AML-193 (cell line): Measurements from ENCODE around the gene MCC.
A peak's percentile ranks its signal among the peaks of the same experiment; 100 is the strongest.
"Not testable (repeated sequence)": the region's sequence is repeated elsewhere in the genome, so short reads cannot be mapped to it uniquely, and the experiment has no call there.

ENCODE experiments used
- DNase-seq, 2 experiments: peaks; one replicate each; lab custom pipeline; 2025; lab: John Stamatoyannopoulos, UW

MCC gene

GRCh38 chr5:113425909-113426308, 62.3 kb downstream of the MCC start:
- DNase-seq, result no peak

- no peak for DNase-seq
These were observed 66.6 kb downstream of the MCC start for GRCh38 chr5:113421693-113422092.

DNA sequence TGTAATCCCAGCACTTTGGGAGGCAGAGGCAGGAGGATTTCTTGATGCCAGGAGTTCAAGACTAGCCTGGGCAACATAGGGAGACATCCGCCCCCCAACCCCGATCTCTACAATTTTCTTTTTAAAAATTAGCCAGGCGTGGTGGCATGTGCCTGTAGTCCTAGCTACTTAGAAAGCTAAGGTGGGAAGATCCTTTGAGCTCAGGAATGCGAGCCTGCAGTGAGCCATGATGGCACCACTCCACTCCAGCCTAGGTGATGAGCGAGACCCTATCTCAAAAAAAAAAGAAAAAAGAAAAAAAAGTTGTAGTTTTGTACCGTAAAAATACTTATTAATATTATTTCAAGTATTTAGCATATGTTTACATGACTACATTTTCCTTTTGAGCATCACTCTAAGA, 82.7 kb downstream of the MCC start:
- no peak for DNase-seq

DNA sequence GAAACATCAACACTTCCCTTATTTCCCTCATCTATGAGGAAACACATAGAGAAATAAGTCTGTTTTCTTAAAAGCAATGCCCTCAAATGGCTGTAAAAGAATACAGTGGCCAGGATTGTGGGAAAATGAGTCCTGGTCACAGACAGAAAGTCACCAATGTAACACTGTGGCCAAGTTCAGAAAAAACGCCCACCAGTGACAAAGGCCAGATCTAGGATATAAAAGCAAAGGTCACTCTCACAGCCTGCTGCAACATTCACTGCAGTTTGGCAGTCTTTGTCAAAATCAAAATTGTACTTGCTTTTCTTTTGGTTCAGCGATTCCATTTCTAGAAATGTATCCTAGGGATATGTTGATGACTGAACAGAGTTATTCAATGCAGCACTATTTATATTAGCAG, 84.0 kb downstream of the MCC start:
- DNase-seq, result no peak

GRCh38 chr5:113397986-113398385, 90.3 kb downstream of the MCC start:
- DNase-seq, result not testable (repeated sequence)

- no peak for DNase-seq
These were observed 91.2 kb downstream of the MCC start for GRCh38 chr5:113397046-113397445.

- DNase-seq, result no peak
These were observed 93.6 kb downstream of the MCC start for GRCh38 chr5:113394658-113395057.

- no peak for DNase-seq
These were observed 98.0 kb downstream of the MCC start for GRCh38 chr5:113390224-113390623.

- no peak for DNase-seq
These were observed 99.1 kb downstream of the MCC start for GRCh38 chr5:113389116-113389515.

DNA sequence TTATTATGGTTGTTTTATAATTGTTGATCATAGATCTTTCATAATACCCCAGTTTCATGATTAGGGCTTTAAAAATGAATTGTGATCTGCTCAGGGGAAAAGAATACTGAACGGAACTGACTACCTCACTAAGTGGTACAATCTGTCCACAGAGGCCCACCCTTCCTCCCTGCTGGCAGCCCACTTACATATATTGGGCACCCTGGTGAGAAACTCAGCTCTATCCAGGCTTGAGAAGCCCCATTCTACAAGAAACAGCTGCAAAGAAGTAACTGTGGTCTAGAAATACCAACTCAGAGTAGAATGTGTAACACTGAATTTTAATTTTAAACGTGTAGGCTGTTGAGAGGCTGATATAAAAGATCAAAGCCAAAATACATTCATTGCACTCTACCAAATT, 100.4 kb downstream of the MCC start:
- DNase-seq, result no peak

GRCh38 chr5:113384782-113385285, 103.4 kb downstream of the MCC start:
- no peak for DNase-seq

- DNase-seq, result no peak
These were observed 105.5 kb downstream of the MCC start for GRCh38 chr5:113382731-113383130.

GRCh38 chr5:113381791-113382190, 106.5 kb downstream of the MCC start:
- no peak for DNase-seq

DNA sequence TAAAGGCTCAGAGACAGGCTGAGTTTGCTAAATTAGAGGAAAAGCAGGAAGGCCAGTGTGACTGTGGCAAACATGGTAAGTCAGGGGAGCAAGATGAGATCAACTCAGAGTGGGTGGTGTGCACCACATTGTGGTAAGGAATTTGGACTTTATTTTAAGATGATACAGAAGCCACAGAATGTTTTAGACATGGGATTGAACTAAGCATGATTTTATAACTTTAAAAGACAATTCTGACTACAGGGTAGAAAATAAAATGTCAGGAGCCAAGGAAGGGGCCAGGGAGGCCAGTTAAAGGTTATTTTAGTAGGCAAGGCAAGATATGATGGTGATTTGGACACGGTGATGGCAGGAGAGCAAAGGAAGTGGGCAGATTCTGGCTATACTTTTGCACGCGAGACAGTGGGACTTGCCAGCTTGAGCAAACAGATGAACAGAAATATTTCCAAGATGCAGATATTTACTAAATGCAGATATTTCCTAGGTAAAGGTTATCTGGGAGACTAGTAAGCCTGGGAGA, 107.4 kb downstream of the MCC start:
- no peak for DNase-seq

- no peak for DNase-seq
These were observed 108.1 kb downstream of the MCC start for GRCh38 chr5:113379936-113380806.

- peak; percentile 55 to 58 for DNase-seq
These were observed 109.2 kb downstream of the MCC start for GRCh38 chr5:113378959-113379541.

GRCh38 chr5:113378514-113378913, 109.7 kb downstream of the MCC start:
- DNase-seq, result no peak

GRCh38 chr5:113378081-113378480, 110.2 kb downstream of the MCC start:
- peak; percentile 60 to 73 for DNase-seq

GRCh38 chr5:113376640-113377039, 111.6 kb downstream of the MCC start:
- DNase-seq, result no peak

- no peak for DNase-seq
These were observed 112.7 kb downstream of the MCC start for GRCh38 chr5:113375480-113376060.

DNA sequence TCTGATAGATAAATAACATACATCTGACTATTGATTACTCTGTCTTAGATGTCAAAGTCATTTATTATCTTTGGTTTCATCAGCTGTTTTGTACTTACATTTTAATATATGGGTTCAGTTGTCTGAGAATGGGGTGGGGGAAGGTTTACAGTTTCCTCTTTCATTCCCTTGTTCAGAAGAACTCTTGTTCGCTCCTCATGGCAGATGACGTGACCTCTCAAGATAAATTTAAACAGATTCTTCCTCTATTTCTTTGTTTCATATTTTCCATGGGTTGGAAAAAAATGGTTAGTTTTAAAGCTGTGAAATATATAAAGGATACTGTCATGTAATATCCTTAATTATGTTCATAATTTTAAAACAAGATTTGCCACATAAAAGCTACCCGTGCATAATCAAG, 114.8 kb downstream of the MCC start:
- DNase-seq, result no peak

DNA sequence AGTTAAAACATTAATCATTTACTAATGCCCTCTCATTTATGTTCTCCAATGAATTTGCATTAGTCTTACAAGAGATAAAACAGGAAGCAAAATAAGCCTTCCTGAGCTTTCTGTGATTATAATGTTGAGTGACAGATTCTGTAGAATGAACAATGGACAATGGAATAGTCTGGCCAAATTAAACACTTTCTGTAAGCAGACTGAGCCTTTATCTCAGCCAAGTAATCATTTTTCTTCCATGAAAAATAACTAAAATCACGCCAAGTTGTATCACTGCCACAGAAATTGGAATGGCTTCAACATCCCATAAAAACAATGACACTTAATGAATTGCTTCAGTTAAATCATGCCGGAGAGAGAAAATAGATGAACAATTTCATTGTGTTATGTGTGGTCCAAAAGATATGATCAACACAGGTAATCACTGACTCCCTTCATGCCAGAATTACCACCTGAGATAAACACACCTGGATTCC, 116.5 kb downstream of the MCC start:
- DNase-seq, result no peak

GRCh38 chr5:113367586-113367985, 120.7 kb downstream of the MCC start:
- no peak for DNase-seq
